Measurements from ENCODE around the gene LGR4. TPM values are rescaled to one million over a fixed set of nuclear protein-coding genes. Genes with fewer than 3 reads are reported as not detected.

The LGR4 gene
- total and polyA plus RNA-seq, 2 of the 13 experiments (the other 11 are each of a cell fraction or from before 2014, with no cell fraction given), result 42.1 to 68.7 TPM

- TF ChIP-seq CTCF (CRISPR knock-in tag; IDR thresholded peaks at IDR 0.05) (no peak), ZNF775 (CRISPR knock-in tag; IDR thresholded peaks at IDR 0.05; ENCODE audit: borderline replicate concordance) (no peak), PRMT3 (CRISPR knock-in tag; IDR thresholded peaks at IDR 0.05; ENCODE audit: borderline replicate concordance, low read depth) (no peak), CBX2 (IDR thresholded peaks at IDR 0.05; ENCODE audit: low read depth, low read length) (no peak), CBX2 (CRISPR knock-in tag; IDR thresholded peaks at IDR 0.05; ENCODE audit: low read depth) (no peak), ZNF543 (CRISPR knock-in tag; IDR thresholded peaks at IDR 0.05) (0 out of 2 replicates have a peak, but pooled peaks have one; percentile 38), NRL (CRISPR knock-in tag; IDR thresholded peaks at IDR 0.05; ENCODE audit: borderline replicate concordance) (no peak), ZNF326 (CRISPR knock-in tag; IDR thresholded peaks at IDR 0.05; ENCODE audit: borderline replicate concordance) (no peak), ARID4A (CRISPR knock-in tag; IDR thresholded peaks at IDR 0.05; ENCODE audit: borderline replicate concordance) (peak; percentile 53; the same call in 1 of the 2 replicates), NKX3-1 (CRISPR knock-in tag; IDR thresholded peaks at IDR 0.05) (no peak), MLLT10 (CRISPR knock-in tag; IDR thresholded peaks at IDR 0.05) (no peak), MXD4 (CRISPR knock-in tag; IDR thresholded peaks at IDR 0.05) (no peak), ZMAT3 (CRISPR knock-in tag; conservative IDR thresholded peaks at IDR 0.05) (no peak), ZNF780A (CRISPR knock-in tag; IDR thresholded peaks at IDR 0.05) (no peak), NR2F1 (CRISPR knock-in tag; IDR thresholded peaks at IDR 0.05) (peak in 1 of 2 experiments; percentile 46; a peak in 1 of 4 replicates)
- TF ChIP-seq, protein P1, sequence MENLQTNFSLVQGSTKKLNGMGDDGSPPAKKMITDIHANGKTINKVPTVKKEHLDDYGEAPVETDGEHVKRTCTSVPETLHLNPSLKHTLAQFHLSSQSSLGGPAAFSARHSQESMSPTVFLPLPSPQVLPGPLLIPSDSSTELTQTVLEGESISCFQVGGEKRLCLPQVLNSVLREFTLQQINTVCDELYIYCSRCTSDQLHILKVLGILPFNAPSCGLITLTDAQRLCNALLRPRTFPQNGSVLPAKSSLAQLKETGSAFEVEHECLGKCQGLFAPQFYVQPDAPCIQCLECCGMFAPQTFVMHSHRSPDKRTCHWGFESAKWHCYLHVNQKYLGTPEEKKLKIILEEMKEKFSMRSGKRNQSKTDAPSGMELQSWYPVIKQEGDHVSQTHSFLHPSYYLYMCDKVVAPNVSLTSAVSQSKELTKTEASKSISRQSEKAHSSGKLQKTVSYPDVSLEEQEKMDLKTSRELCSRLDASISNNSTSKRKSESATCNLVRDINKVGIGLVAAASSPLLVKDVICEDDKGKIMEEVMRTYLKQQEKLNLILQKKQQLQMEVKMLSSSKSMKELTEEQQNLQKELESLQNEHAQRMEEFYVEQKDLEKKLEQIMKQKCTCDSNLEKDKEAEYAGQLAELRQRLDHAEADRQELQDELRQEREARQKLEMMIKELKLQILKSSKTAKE (CRISPR knock-in tag; IDR thresholded peaks at IDR 0.05; ENCODE audit: borderline replicate concordance), result peak; percentile 53; the same call in 1 of the 2 replicates
- TF ChIP-seq, protein P2, sequence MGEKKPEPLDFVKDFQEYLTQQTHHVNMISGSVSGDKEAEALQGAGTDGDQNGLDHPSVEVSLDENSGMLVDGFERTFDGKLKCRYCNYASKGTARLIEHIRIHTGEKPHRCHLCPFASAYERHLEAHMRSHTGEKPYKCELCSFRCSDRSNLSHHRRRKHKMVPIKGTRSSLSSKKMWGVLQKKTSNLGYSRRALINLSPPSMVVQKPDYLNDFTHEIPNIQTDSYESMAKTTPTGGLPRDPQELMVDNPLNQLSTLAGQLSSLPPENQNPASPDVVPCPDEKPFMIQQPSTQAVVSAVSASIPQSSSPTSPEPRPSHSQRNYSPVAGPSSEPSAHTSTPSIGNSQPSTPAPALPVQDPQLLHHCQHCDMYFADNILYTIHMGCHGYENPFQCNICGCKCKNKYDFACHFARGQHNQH (CRISPR knock-in tag; IDR thresholded peaks at IDR 0.05), result peak; percentile 87
- TF ChIP-seq, protein P3, sequence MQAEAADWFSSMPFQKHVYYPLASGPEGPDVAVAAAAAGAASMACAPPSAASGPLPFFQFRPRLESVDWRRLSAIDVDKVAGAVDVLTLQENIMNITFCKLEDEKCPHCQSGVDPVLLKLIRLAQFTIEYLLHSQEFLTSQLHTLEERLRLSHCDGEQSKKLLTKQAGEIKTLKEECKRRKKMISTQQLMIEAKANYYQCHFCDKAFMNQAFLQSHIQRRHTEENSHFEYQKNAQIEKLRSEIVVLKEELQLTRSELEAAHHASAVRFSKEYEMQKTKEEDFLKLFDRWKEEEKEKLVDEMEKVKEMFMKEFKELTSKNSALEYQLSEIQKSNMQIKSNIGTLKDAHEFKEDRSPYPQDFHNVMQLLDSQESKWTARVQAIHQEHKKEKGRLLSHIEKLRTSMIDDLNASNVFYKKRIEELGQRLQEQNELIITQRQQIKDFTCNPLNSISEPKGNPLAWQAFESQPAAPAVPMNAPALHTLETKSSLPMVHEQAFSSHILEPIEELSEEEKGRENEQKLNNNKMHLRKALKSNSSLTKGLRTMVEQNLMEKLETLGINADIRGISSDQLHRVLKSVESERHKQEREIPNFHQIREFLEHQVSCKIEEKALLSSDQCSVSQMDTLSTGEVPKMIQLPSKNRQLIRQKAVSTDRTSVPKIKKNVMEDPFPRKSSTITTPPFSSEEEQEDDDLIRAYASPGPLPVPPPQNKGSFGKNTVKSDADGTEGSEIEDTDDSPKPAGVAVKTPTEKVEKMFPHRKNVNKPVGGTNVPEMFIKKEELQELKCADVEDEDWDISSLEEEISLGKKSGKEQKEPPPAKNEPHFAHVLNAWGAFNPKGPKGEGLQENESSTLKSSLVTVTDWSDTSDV (CRISPR knock-in tag; IDR thresholded peaks at IDR 0.05), result no peak
These were observed 3.0 kb upstream of the LGR4 start (continued) for GRCh38 chr11:27475622-27476021.

All from HepG2 (cell line).